Loucy (cell line): ENCODE data around the gene DOCK9.

Source experiments
- H2AFZ ChIP-seq: fragments of 200-600 bp; sonication (generic); 2 replicates; pipeline ENCODE4 v1.6.0; 2016; ENCODE audit warnings: antibody characterized with exemption, mild to moderate bottlenecking, low read length, moderate library complexity
- H3F3A ChIP-seq: fragments of 200-600 bp; 2 replicates; pipeline ENCODE4 v1.6.0; 2016; ENCODE audit warnings: antibody characterized with exemption, low read depth, mild to moderate bottlenecking
- H3K27me3 ChIP-seq: fragments of 200-600 bp; sonication (generic); 2 replicates; pipeline ENCODE4 v1.6.1; 2014; ENCODE audit warnings: low read length, mild to moderate bottlenecking; ENCODE audit not compliant: insufficient read depth, poor library complexity, severe bottlenecking
- H3K36me3 ChIP-seq: fragments of 200-600 bp; sonication (generic); 2 replicates; pipeline ENCODE4 v1.6.1; 2016; ENCODE audit warnings: low read length; ENCODE audit not compliant: insufficient read depth
- H3K4me1 ChIP-seq: fragments of 200-600 bp; sonication (generic); 2 replicates; pipeline ENCODE4 v1.5.1; 2014; ENCODE audit warnings: low read length, mild to moderate bottlenecking; ENCODE audit not compliant: insufficient read depth, poor library complexity, severe bottlenecking
- H3K4me2 ChIP-seq: fragments of 200-600 bp; sonication (generic); 2 replicates; pipeline ENCODE4 v1.6.0; 2014; ENCODE audit warnings: antibody characterized with exemption, low read length, low read depth, mild to moderate bottlenecking; ENCODE audit not compliant: poor library complexity, severe bottlenecking
- H3K4me3 ChIP-seq: fragments of 200-600 bp; sonication (generic); 2 replicates; pipeline ENCODE4 v1.5.1; 2014; ENCODE audit warnings: low read length, mild to moderate bottlenecking, mixed read lengths; ENCODE audit not compliant: poor library complexity, severe bottlenecking
- H3K79me2 ChIP-seq: fragments of 200-600 bp; sonication (generic); 2 replicates; pipeline ENCODE4 v1.6.1; 2014; ENCODE audit warnings: low read length; ENCODE audit not compliant: insufficient read depth
- H3K9ac ChIP-seq: fragments of 200-600 bp; sonication (generic); 2 replicates; pipeline ENCODE4 v1.6.0; 2014; ENCODE audit warnings: mild to moderate bottlenecking, low read depth, low read length, moderate library complexity; ENCODE audit not compliant: poor library complexity, severe bottlenecking
- H3K9me2 ChIP-seq: fragments of 200-600 bp; sonication (generic); replicated peaks from 2 replicates; pipeline ENCODE4 v1.6.1; 2016; ENCODE audit warnings: low read depth, low read length, mixed read lengths
- H3K9me3 ChIP-seq: fragments of 200-600 bp; sonication (generic); 2 replicates; pipeline ENCODE4 v1.6.1; 2014; ENCODE audit warnings: mild to moderate bottlenecking, antibody characterized with exemption, low read length, low read depth; ENCODE audit not compliant: insufficient read depth
- H4K20me1 ChIP-seq: fragments of 200-600 bp; sonication (generic); 2 replicates; pipeline ENCODE4 v1.6.0; 2014; ENCODE audit warnings: antibody characterized with exemption, low read length, mild to moderate bottlenecking; ENCODE audit not compliant: insufficient read depth, poor library complexity, severe bottlenecking
- CTCF ChIP-seq: fragments of 200-600 bp; sonication (generic); conservative IDR thresholded peaks from 2 replicates; pipeline ENCODE4 v1.5.1; 2014; ENCODE audit warnings: mild to moderate bottlenecking, antibody characterized with exemption, low read length
- EZH2phosphoT487 ChIP-seq: fragments of 200-600 bp; IDR thresholded peaks from 2 replicates; pipeline ENCODE4 v1.6.1; 2018; ENCODE audit warnings: antibody characterized with exemption, mild to moderate bottlenecking, moderate library complexity, borderline replicate concordance

Gene DOCK9

GRCh38 chr13:99002172-99002710 lies 24.4 kb upstream of the DOCK9 start:
- H3K4me3 ChIP-seq, result no peak overlapping the region
- H3K27me3 ChIP-seq, result no peaks in the 10 kb centered on the region

GRCh38 chr13:99000137-99000536 lies 22.3 kb upstream of the DOCK9 start:
- TF ChIP-seq EZH2phosphoT487 (no peak), CTCF (no peak)

More at GRCh38 chr13:99002172-99002710, 24.4 kb upstream of the DOCK9 start:
- H3K9me2 ChIP-seq, result no peaks in the 10 kb centered on the region
- H4K20me1 ChIP-seq, result no peaks in the 10 kb centered on the region
- H3K4me1 ChIP-seq, result peaks cover 19% of the 10 kb centered on the region
- no peaks in the 10 kb centered on the region for H3K9me3 ChIP-seq
- H3F3A ChIP-seq, result no peaks in the 10 kb centered on the region
- H3K4me2 ChIP-seq, result no peak overlapping the region
- no peak overlapping the region for H2AFZ ChIP-seq
- no peak overlapping the region for H3K9ac ChIP-seq
- no peaks in the 10 kb centered on the region for H3K36me3 ChIP-seq
- TF ChIP-seq CTCF (no peak), EZH2phosphoT487 (no peak)
- H3K79me2 ChIP-seq, result no peaks in the 10 kb centered on the region

GRCh38 chr13:98999639-98999952 lies 21.7 kb upstream of the DOCK9 start:
- Histone ChIP-seq H3K9me3 (no peaks in the 10 kb centered on the region), H3K4me3 (no peak overlapping the region), H3K9ac (no peak overlapping the region), H3K27me3 (no peaks in the 10 kb centered on the region), H3K79me2 (no peaks in the 10 kb centered on the region), H3K4me1 (peaks cover 13% of the 10 kb centered on the region), H4K20me1 (no peaks in the 10 kb centered on the region), H2AFZ (no peak overlapping the region), H3K36me3 (no peaks in the 10 kb centered on the region), H3K9me2 (no peaks in the 10 kb centered on the region), H3F3A (no peaks in the 10 kb centered on the region), H3K4me2 (no peak overlapping the region)
- TF ChIP-seq EZH2phosphoT487 (no peak), CTCF (no peak)

More at GRCh38 chr13:99000137-99000536, 22.3 kb upstream of the DOCK9 start:
- Histone ChIP-seq H3F3A (no peaks in the 10 kb centered on the region), H3K79me2 (no peaks in the 10 kb centered on the region), H3K4me3 (no peak overlapping the region), H3K27me3 (no peaks in the 10 kb centered on the region), H2AFZ (no peak overlapping the region), H4K20me1 (no peaks in the 10 kb centered on the region), H3K36me3 (no peaks in the 10 kb centered on the region), H3K9me2 (no peaks in the 10 kb centered on the region), H3K4me2 (no peak overlapping the region), H3K9ac (no peak overlapping the region), H3K4me1 (peaks cover 14% of the 10 kb centered on the region), H3K9me3 (no peaks in the 10 kb centered on the region)
